ENCODE data around the gene FBH1. TPM values are rescaled to one million over a fixed set of nuclear protein-coding genes. Genes with fewer than 3 reads are reported as not detected.
"Not testable (repeated sequence)": the region's sequence is repeated elsewhere in the genome, so short reads cannot be mapped to it uniquely, and the experiment has no call there.

FBH1 gene
- total RNA-seq, 1 experiment from 2014 or later = 41.1 TPM

GRCh38 chr10:5903563-5903962 lies 13.5 kb downstream of the FBH1 start:
- no peak for DNase-seq (ENCODE audit: low spot score)

GRCh38 chr10:5904227-5904626 lies 14.2 kb downstream of the FBH1 start:
- DNase-seq (ENCODE audit: low spot score) = no peak

- DNase-seq (ENCODE audit: low spot score) = no peak
These were observed 15.9 kb downstream of the FBH1 start for GRCh38 chr10:5905854-5906507.

- DNase-seq (ENCODE audit: low spot score) = no peak
These were observed 16.6 kb downstream of the FBH1 start for GRCh38 chr10:5906651-5907050.

GRCh38 chr10:5908676-5909075 lies 18.6 kb downstream of the FBH1 start:
- DNase-seq (ENCODE audit: low spot score) = not testable (repeated sequence)

GRCh38 chr10:5910323-5911100 lies 20.5 kb downstream of the FBH1 start:
- no peak for DNase-seq (ENCODE audit: low spot score)

- no peak for DNase-seq (ENCODE audit: low spot score)
These were observed 21.6 kb downstream of the FBH1 start for GRCh38 chr10:5911670-5912069.

GRCh38 chr10:5913736-5914135 lies 23.7 kb downstream of the FBH1 start:
- no peak for DNase-seq (ENCODE audit: low spot score)

- no peak for DNase-seq (ENCODE audit: low spot score)
These were observed 25.4 kb downstream of the FBH1 start for GRCh38 chr10:5915451-5915850.

- DNase-seq (ENCODE audit: low spot score) = no peak
These were observed 27.3 kb downstream of the FBH1 start for GRCh38 chr10:5917305-5917704.

GRCh38 chr10:5918763-5919162 lies 28.7 kb downstream of the FBH1 start:
- DNase-seq (ENCODE audit: low spot score) = no peak

GRCh38 chr10:5919568-5919967 lies 29.5 kb downstream of the FBH1 start:
- DNase-seq (ENCODE audit: low spot score) = no peak

- no peak for DNase-seq (ENCODE audit: low spot score)
These were observed 31.7 kb downstream of the FBH1 start for GRCh38 chr10:5921746-5922145.

- DNase-seq (ENCODE audit: low spot score) = no peak
These were observed 34.8 kb downstream of the FBH1 start for GRCh38 chr10:5924889-5925288.

- DNase-seq (ENCODE audit: low spot score) = no peak
These were observed 37.3 kb downstream of the FBH1 start for GRCh38 chr10:5927306-5927705.

GRCh38 chr10:5929442-5929841 lies 39.4 kb downstream of the FBH1 start:
- no peak for DNase-seq (ENCODE audit: low spot score)

- DNase-seq (ENCODE audit: low spot score) = no peak
These were observed 40.2 kb downstream of the FBH1 start for GRCh38 chr10:5930272-5930671.

GRCh38 chr10:5932345-5932744 lies 42.3 kb downstream of the FBH1 start:
- no peak for DNase-seq (ENCODE audit: low spot score)

- no peak for DNase-seq (ENCODE audit: low spot score)
These were observed 44.0 kb downstream of the FBH1 start for GRCh38 chr10:5933909-5934546.

- DNase-seq (ENCODE audit: low spot score) = no peak
These were observed 45.6 kb downstream of the FBH1 start for GRCh38 chr10:5935628-5936027.

- DNase-seq (ENCODE audit: low spot score) = no peak
These were observed 47.0 kb downstream of the FBH1 start for GRCh38 chr10:5937016-5937415.

- no peak for DNase-seq (ENCODE audit: low spot score)
These were observed 48.2 kb downstream of the FBH1 start for GRCh38 chr10:5938291-5938690.

- DNase-seq (ENCODE audit: low spot score) = no peak
These were observed 50.8 kb downstream of the FBH1 start for GRCh38 chr10:5940807-5941218.

Measured in H4 (cell line).